ENCODE measurements around the gene IRF9.

Gene IRF9

DNA sequence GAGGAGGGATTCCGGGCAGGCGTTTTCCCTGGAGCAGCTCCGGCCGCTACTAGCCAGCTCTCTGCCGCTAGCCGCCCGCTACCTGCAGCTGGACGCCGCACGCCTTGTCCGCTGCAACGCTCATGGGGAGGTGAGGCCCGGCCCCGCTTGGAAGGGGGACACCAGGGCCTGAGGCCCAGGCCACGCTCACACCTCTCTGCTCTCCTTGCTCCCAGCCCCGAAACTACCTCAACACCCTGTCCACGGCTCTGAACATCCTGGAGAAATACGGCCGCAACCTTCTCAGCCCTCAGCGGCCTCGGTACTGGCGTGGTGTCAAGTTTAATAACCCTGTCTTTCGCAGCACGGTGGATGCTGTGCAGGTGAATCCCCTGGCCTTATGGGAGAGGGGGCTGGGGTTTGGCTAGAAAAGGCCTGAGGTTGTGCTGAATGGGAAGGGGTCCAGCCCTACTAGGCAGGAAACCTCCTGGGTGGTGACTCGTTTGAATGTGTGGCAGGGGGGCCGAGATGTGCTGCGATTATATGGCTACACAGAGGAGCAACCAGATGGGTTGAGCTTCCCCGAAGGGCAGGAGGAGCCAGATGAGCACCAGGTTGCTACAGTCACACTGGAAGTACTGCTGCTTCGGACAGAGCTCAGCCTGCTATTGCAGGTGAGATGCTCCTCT, 13.2 kb upstream of the IRF9 start:
- no peak for DNase-seq (ENCODE audit: low spot score)

GRCh38 chr14:24149302-24149969, 11.6 kb upstream of the IRF9 start:
- no peak for DNase-seq (ENCODE audit: low spot score)

GRCh38 chr14:24150061-24150460, 11.0 kb upstream of the IRF9 start:
- DNase-seq (ENCODE audit: low spot score): no peak

- DNase-seq (ENCODE audit: low spot score): no peak
Observed at GRCh38 chr14:24150567-24150966, 10.5 kb upstream of the IRF9 start.

- no peak for DNase-seq (ENCODE audit: low spot score)
Observed at GRCh38 chr14:24150993-24151392, 10.1 kb upstream of the IRF9 start.

DNA sequence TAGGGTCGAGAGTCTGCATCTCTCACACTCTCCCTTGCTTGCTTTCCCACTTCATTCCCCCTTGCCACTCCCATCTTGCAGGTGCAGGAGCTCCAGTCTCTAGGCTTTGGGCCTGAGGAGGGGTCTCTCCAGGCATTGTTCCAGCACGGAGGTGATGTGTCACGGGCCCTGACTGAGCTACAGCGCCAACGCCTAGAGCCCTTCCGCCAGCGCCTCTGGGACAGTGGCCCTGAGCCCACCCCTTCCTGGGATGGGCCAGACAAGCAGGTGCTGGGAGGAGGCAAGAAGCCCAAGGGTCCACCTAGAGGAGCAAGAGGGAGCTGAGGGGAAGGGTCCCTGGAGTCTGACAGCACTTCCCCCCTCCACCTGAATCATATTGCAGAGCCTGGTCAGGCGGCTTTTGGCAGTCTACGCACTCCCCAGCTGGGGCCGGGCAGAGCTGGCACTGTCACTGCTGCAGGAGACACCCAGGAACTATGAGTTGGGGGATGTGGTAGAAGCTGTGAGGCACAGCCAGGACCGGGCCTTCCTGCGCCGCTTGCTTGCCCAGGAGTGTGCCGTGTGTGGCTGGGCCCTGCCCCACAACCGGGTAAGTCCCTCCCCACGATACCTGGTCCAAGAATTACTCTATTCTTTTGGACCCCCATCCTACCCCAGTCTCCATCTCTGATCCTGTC, 9.5 kb upstream of the IRF9 start:
- DNase-seq (ENCODE audit: low spot score): no peak

- no peak for DNase-seq (ENCODE audit: low spot score)
Observed at GRCh38 chr14:24155100-24155499, 6.0 kb upstream of the IRF9 start.

- DNase-seq (ENCODE audit: low spot score): no peak
Observed at GRCh38 chr14:24156840-24157239, 4.2 kb upstream of the IRF9 start.

DNA sequence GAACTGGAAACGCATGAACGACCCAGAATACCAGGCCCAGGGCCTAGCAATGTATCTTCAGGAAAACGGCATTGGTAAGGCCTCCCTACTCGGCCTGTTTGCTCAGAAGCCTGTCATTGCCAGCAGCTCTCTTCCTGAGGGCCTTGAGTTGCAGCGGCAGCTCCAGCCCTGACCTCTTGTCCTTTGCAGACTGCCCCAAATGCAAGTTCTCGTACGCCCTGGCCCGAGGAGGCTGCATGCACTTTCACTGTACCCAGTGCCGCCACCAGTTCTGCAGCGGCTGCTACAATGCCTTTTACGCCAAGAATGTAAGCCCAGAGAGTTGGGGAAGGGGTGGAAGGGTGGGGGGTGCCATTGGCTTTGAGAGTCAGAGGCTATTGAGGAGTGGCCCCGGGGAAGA, 3.7 kb upstream of the IRF9 start:
- no peak for DNase-seq (ENCODE audit: low spot score)

DNA sequence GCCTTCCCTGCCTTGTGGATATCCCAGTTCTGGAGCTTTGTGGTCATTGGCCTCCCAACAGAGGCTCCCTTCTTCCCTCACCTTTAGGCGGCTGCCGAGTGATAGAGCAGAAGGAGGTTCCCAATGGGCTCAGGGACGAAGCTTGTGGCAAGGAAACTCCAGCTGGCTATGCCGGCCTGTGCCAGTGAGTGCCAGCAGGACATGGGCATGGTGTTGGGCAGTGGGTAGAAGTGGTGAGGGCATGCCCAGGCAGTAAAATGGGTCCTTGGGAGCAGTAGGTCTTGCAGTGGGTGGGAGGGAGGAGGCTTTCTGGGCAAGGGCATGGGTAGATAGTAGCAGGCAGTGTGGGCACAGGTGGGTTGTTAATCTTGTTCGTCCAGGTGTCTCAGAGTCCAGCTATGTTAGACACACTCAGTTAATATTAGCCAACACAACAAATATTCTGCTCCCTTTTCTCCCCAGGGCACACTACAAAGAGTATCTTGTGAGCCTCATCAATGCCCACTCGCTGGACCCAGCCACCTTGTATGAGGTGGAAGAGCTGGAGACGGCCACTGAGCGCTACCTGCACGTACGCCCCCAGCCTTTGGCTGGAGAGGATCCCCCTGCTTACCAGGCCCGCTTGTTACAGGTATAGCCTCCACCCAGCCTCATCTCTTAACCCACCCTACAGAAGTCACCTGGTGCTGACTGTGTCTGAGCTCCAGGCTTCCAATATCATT, 1.1 kb upstream of the IRF9 start:
- no peak for DNase-seq (ENCODE audit: low spot score)

- DNase-seq (ENCODE audit: low spot score): no peak
Observed at GRCh38 chr14:24160499-24160849, 591 bp upstream of the IRF9 start.

DNA sequence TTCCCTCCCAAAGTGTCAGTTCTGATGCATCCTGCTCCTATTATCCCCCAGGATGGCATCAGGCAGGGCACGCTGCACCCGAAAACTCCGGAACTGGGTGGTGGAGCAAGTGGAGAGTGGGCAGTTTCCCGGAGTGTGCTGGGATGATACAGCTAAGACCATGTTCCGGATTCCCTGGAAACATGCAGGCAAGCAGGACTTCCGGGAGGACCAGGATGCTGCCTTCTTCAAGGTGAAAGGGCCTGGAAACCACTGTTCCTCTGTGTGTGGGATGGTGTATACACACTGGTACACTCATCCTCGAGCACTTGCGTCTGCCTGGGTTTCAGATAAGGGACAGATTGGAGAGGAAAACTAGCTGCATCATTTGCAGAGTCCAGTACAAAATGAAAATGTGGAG, 1.0 kb downstream of the IRF9 start:
- DNase-seq (ENCODE audit: low spot score): peak; percentile 47

GRCh38 chr14:24164518-24164991, 3.5 kb downstream of the IRF9 start:
- DNase-seq (ENCODE audit: low spot score): no peak

- DNase-seq (ENCODE audit: low spot score): no peak
Observed at GRCh38 chr14:24165785-24166184, 4.7 kb downstream of the IRF9 start.

GRCh38 chr14:24167469-24168114, 6.5 kb downstream of the IRF9 start:
- no peak for DNase-seq (ENCODE audit: low spot score)

GRCh38 chr14:24171422-24172260, 10.6 kb downstream of the IRF9 start, which contains the start of gene REC8:
TSS of gene REC8 (plus strand) at chr14:24172080. CDS start at chr14:24172553, 473 bp downstream.
- DNase-seq (ENCODE audit: low spot score): peak; percentile 16

DNA sequence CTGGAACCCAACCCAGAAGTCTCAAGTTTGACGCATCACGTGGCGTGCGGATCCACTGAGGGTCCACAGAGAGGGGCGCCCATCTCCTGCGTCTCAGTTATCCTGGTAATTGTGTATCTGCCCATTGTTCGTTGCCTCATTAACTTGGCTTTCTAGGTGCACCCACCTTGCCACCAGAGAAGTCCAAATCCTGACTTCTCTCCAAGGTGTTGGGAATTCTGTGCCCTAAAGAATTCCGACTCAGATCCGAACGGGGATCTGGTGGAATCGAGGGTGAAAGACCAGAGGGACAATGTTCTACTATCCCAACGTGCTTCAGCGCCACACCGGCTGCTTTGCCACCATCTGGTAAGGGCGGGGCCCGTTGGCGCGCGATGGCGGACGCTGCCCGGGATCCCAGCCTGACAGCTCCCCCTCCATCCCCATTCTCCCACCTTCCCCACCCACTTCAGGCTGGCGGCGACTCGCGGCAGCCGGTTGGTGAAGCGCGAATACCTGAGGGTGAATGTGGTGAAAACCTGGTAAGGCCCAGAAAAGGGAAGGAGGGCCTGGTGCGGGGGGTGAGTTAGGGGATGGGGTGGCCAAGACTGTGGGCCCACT, 11.3 kb downstream of the IRF9 start:
- no peak for DNase-seq (ENCODE audit: low spot score)

DNA sequence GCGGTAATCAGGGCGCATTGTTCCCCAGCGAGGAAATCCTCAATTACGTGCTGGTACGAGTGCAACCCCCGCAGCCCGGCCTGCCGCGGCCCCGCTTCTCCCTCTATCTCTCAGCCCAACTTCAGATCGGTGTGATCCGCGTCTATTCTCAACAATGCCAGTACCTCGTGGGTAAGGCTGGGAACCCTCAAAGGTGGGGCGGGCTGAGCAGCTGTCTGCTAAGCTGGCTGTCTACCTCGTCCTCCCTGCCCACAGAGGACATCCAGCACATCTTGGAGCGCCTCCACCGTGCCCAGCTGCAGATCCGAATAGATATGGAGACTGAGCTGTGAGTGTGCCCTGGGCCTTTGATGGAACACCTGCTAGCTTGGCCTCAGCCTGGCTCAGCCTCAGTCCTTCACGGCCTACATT, 11.8 kb downstream of the IRF9 start:
- no peak for DNase-seq (ENCODE audit: low spot score)

DNA sequence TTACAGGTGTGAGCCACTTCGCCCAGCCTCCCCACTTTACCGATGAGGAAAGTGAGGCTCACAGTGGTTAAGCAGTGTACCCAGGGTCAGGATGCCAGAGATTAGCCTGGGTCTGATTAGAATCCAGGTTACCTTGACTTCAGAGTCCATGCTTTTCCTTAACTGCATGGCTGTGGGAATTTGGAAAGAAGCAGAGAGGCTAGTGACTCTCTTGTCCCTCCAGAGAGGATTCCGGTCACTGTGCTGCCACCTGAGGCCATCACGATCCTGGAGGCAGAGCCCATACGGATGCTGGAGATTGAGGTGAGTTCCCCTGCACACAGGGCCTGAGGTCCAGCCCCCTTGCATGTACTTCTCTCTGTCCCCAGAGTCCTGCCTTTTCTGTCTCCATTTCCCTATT, 15.5 kb downstream of the IRF9 start:
- no peak for DNase-seq (ENCODE audit: low spot score)

DNA sequence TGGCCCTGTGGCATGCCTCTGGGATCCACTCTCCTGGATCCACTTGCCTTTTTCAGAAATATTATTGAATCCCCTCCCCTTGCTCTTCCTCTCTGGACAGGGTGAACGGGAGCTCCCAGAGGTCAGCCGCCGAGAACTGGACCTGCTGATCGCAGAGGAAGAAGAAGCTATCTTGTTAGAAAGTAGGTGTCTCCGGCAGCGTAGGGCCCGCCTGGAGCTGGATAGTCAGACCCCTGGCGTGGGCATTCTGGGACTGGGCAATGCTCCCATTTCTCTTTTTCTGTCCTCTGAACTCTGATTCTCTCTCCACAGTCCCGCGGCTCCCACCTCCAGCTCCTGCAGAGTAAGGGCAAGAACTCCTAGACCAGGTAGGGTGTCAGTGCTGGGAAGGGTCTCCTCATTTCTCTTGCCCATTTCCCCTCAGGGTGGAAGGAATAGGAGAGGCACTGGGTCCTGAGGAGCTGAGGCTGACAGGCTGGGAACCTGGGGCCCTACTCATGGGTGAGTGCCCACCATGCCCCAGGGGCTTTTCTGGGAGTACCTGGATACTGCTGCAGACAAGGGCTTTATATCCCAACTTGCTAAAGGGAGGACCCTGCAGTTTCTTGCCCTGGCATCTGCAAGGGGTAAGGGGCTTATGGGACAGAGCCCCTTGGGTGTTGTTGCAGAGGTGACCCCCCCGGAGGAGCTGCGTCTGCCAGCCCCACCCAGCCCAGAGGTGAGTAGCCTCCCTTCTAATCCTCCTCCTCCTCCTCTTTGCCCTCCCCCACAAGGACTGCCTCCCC, 16.2 kb downstream of the IRF9 start:
- no peak for DNase-seq (ENCODE audit: low spot score)
